ENCODE results near the gene MAGI2. TPM values are rescaled to one million over a fixed set of nuclear protein-coding genes. Genes with fewer than 3 reads are reported as not detected.

MAGI2 gene
- polyA plus RNA-seq, 3 donors: 35.4 to 39.1 (median 36.4) TPM

- DNase-seq (ENCODE audit: low read depth in 3 of 3, low spot score in 2 of 3): no peak
Measured at GRCh38 chr7:78398081-78398480, 1055.4 kb downstream of the MAGI2 start.

GRCh38 chr7:78396210-78396609, 1057.3 kb downstream of the MAGI2 start:
- no peak for DNase-seq (ENCODE audit: low read depth in 3 of 3, low spot score in 2 of 3)

- no peak for DNase-seq (ENCODE audit: low read depth in 3 of 3, low spot score in 2 of 3)
Measured at GRCh38 chr7:78395298-78396036, 1058.0 kb downstream of the MAGI2 start.

- DNase-seq (ENCODE audit: low read depth in 3 of 3, low spot score in 2 of 3): no peak
Measured at GRCh38 chr7:78389022-78389421, 1064.4 kb downstream of the MAGI2 start.

- peak in 1 of 3 donors; percentile 10 for DNase-seq (ENCODE audit: low read depth in 3 of 3, low spot score in 2 of 3)
Measured at GRCh38 chr7:78386520-78386919, 1066.9 kb downstream of the MAGI2 start.

- DNase-seq (ENCODE audit: low read depth in 3 of 3, low spot score in 2 of 3): no peak
Measured at GRCh38 chr7:78383096-78383880, 1070.2 kb downstream of the MAGI2 start.

- no peak for DNase-seq (ENCODE audit: low read depth in 3 of 3, low spot score in 2 of 3)
Measured at GRCh38 chr7:78379148-78379547, 1074.3 kb downstream of the MAGI2 start.

GRCh38 chr7:78377532-78377931, 1075.9 kb downstream of the MAGI2 start:
- DNase-seq (ENCODE audit: low read depth in 3 of 3, low spot score in 2 of 3): no peak

- no peak for DNase-seq (ENCODE audit: low read depth in 3 of 3, low spot score in 2 of 3)
Measured at GRCh38 chr7:78370936-78371335, 1082.5 kb downstream of the MAGI2 start.

- DNase-seq (ENCODE audit: low read depth in 3 of 3, low spot score in 2 of 3): no peak
Measured at GRCh38 chr7:78368771-78369170, 1084.7 kb downstream of the MAGI2 start.

GRCh38 chr7:78367280-78367773, 1086.1 kb downstream of the MAGI2 start:
- DNase-seq (ENCODE audit: low read depth in 3 of 3, low spot score in 2 of 3): no peak

- no peak for DNase-seq (ENCODE audit: low read depth in 3 of 3, low spot score in 2 of 3)
Measured at GRCh38 chr7:78363866-78364265, 1089.6 kb downstream of the MAGI2 start.

- DNase-seq (ENCODE audit: low read depth in 3 of 3, low spot score in 2 of 3): no peak
Measured at GRCh38 chr7:78359836-78360235, 1093.6 kb downstream of the MAGI2 start.

GRCh38 chr7:78357709-78358108, 1095.8 kb downstream of the MAGI2 start:
- DNase-seq (ENCODE audit: low read depth in 3 of 3, low spot score in 2 of 3): no peak

GRCh38 chr7:78355834-78356233, 1097.6 kb downstream of the MAGI2 start:
- DNase-seq (ENCODE audit: low read depth in 3 of 3, low spot score in 2 of 3): no peak

GRCh38 chr7:78350926-78351325, 1102.5 kb downstream of the MAGI2 start:
- DNase-seq (ENCODE audit: low read depth in 3 of 3, low spot score in 2 of 3): no peak

GRCh38 chr7:78350391-78350790, 1103.1 kb downstream of the MAGI2 start:
- no peak for DNase-seq (ENCODE audit: low read depth in 3 of 3, low spot score in 2 of 3)

- DNase-seq (ENCODE audit: low read depth in 3 of 3, low spot score in 2 of 3): no peak
Measured at GRCh38 chr7:78346827-78347226, 1106.6 kb downstream of the MAGI2 start.

GRCh38 chr7:78345979-78346378, 1107.5 kb downstream of the MAGI2 start:
- DNase-seq (ENCODE audit: low read depth in 3 of 3, low spot score in 2 of 3): no peak

- DNase-seq (ENCODE audit: low read depth in 3 of 3, low spot score in 2 of 3): no peak
Measured at GRCh38 chr7:78345293-78345911, 1108.1 kb downstream of the MAGI2 start.

- DNase-seq (ENCODE audit: low read depth in 3 of 3, low spot score in 2 of 3): no peak
Measured at GRCh38 chr7:78334426-78334825, 1119.0 kb downstream of the MAGI2 start.

All from right renal cortex interstitium (tissue), 3 donors.